Subcutaneous adipose tissue (tissue), 4 donors: ENCODE measurements around the gene CCDC70. TPM values are rescaled to one million over a fixed set of nuclear protein-coding genes. Genes with fewer than 3 reads are reported as not detected.

Source experiments
- CTCF ChIP-seq: fragments of 450-650 bp; IDR thresholded peaks from one replicate; pipeline ENCODE4 v1.5.1; 2016; ENCODE audit warnings: low read depth, mild to moderate bottlenecking, control low read depth, antibody characterized with exemption, moderate library complexity
- total RNA-seq, 4 donors: library from RNA; depleted of rRNA; stranded (reverse); fragments of >200 nt; gene quantifications; one replicate each; pipeline ENCODE4 v1.1.0, GENCODE V29; 2016

Gene CCDC70
- total RNA-seq, 4 donors from 2014 or later, result not detected

- no peak for TF ChIP-seq CTCF
Measured at GRCh38 chr13:51849145-51850101, 12.3 kb upstream of the CCDC70 start.

- TF ChIP-seq CTCF, result no peak
Measured at GRCh38 chr13:51856027-51856736, 5.6 kb upstream of the CCDC70 start.

DNA sequence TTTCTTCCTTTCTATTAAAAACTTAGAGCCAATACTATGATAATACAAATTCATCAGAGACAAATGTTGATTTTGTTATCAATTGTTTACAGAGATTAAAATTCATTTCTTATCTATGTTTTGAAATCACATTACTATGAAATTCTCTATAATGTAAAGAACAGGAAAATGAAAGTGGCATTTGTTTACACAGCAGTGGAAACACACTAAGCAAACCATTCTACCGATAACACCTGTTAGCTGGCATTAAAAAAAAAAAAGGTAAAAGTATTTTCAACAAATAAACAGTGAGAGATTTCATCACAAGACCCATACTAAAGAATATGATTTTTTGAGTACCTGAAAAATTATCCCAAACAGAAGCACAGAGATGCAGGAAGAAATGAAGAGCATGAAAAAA is 4.8 kb upstream of the CCDC70 start:
- no peak for TF ChIP-seq CTCF

DNA sequence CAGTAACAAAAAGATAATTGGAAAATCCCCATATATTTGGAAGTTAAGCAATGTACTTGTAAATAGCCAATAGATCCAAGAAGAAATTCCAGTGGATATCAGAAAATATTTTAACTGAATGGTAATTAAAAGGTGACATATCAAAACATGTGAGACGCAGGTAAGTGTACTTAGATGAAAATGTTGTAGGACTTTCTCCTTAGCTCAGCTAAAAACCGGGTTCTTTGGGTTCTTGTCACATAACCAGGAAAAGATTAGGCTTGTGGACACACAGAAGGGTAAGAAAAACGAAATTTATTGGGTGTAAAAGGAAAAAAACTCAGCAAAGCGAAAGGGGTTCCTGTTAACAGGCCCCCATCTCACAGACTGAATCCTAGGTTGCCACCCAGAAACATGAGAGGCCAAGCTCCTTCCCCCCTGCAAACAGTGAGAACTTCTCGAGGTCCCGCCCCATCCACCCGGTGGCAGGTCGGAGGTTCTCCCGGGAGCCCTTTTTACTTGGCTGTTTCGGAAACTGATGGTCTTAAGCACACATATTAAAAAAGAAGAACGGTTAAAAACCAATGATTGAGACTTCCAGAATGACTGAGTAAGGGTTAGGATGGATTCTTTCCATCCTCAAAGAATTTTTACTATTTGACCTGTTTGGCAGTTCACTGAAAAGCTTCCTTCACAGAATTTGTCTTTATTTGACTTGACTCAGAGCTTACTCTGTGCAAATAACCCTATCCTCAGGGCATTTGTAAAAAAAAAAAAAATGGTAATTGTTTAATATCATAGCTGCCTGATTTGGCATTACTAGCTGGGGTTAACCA is 3.1 kb upstream of the CCDC70 start:
- no peak for TF ChIP-seq CTCF

- TF ChIP-seq CTCF, result no peak
Measured at GRCh38 chr13:51862957-51863356, 1.2 kb downstream of the CCDC70 start.

- no peak for TF ChIP-seq CTCF
Measured at GRCh38 chr13:51865838-51866237, 4.1 kb downstream of the CCDC70 start.
